HepG2 (cell line): ENCODE results near the gene ARHGAP15. TPM values are rescaled to one million over a fixed set of nuclear protein-coding genes. Genes with fewer than 3 reads are reported as not detected.

ENCODE experiments used
- ATAC-seq: fragments of 200-7000 bp; cut with Tn5 transposase; 3 replicates; pipeline ENCODE4 v1.9.1; 2020; ENCODE audit warnings: mild to moderate bottlenecking, moderate library complexity
- BruUV-seq: library from RNA; stranded (reverse); fragments of 400-500 nt; replicated peaks from 2 replicates; lab custom pipeline; 2021; lab: Mats Ljungman, UMichigan
- CTCF ChIA-PET: fragments of 300-600 bp; formaldehyde crosslinking; extraction: SDS; loops from one replicate; lab custom pipeline; 2021; ENCODE audit warnings: low total read pairs, inconsistent platforms, low intra/inter-chr PET ratio; lab: Yijun Ruan, JAX
- POLR2A ChIA-PET: fragments of 350-600 bp; sonication (Branson Sonifier 250); formaldehyde crosslinking; loops from one replicate; lab custom pipeline; 2020; ENCODE audit warnings: antibody characterized with exemption, inconsistent platforms; lab: Yijun Ruan, JAX
- DNase-seq: peaks from one replicate; pipeline ENCODE4 v3.0.0-alpha.2; 2015; ENCODE audit warnings: low spot score
- FAIRE-seq: peaks from 3 replicates; lab custom pipeline; 2011; peaks lifted over from hg19 to GRCh38; lab: Jason Lieb, UNC
- H2AFZ ChIP-seq: one replicate; pipeline ENCODE4 v1.6.1; 2011; ENCODE audit warnings: low read length, inconsistent platforms
- H3K27ac ChIP-seq: fragments of 300-600 bp; 3 replicates; pipeline ENCODE4 v1.8.0; 2011; ENCODE audit warnings: mixed run types, mild to moderate bottlenecking, mixed read lengths, low read length, inconsistent platforms; ENCODE audit not compliant: insufficient read depth; ENCODE audit errors: extremely low read length
- H3K27me3 ChIP-seq, 2 experiments: fragments of 200-600 bp in 1 of 2; 2 replicates in 1 of 2; 3 replicates in 1 of 2; pipeline versions ENCODE4 v1.6.0 to v1.8.0; 2011; ENCODE audit warnings: low read length in 2 of 2, mild to moderate bottlenecking in 2 of 2, moderate library complexity in 2 of 2, inconsistent platforms in 1 of 2; ENCODE audit not compliant: insufficient read depth in 2 of 2, control insufficient read depth in 1 of 2
- H3K36me3 ChIP-seq, 2 experiments: fragments of 200-600 bp in 1 of 2; replicated peaks in 1 of 2; 2 replicates in 1 of 2; 3 replicates in 1 of 2; pipeline versions ENCODE4 v1.5.1 to v1.8.0; 2011; ENCODE audit warnings: low read length in 2 of 2, inconsistent platforms in 1 of 2; ENCODE audit not compliant: insufficient read depth in 2 of 2, control insufficient read depth in 1 of 2
- H3K4me1 ChIP-seq: 2 replicates; pipeline ENCODE4 v1.5.1; 2012; ENCODE audit warnings: low read length, inconsistent platforms; ENCODE audit not compliant: insufficient read depth
- H3K4me2 ChIP-seq: 2 replicates; pipeline ENCODE4 v1.6.0; 2011; ENCODE audit warnings: low read depth, low read length, inconsistent platforms
- H3K4me3 ChIP-seq, 3 experiments: fragments of 200-600 bp in 1 of 3; sonication (generic), shearing (Covaris generic) in 1 of 3; replicated peaks in 1 of 3; 2 replicates each; pipeline ENCODE4 v1.5.1; 2011 to 2016; ENCODE audit warnings: low read length in 3 of 3, inconsistent platforms in 2 of 3, low read depth in 2 of 3, mild to moderate bottlenecking in 2 of 3, control low read depth in 1 of 3, mixed read lengths in 1 of 3; ENCODE audit not compliant: insufficient read depth in 1 of 3
- H3K79me2 ChIP-seq: one replicate; pipeline ENCODE4 v1.6.1; 2011; ENCODE audit warnings: low read length, inconsistent platforms; ENCODE audit not compliant: insufficient read depth
- H3K9ac ChIP-seq: 2 replicates; pipeline ENCODE4 v1.6.0; 2011; ENCODE audit warnings: mild to moderate bottlenecking, low read depth, low read length, inconsistent platforms; ENCODE audit not compliant: insufficient read depth
- H3K9me3 ChIP-seq: 2 replicates; pipeline ENCODE4 v1.5.1; 2012; ENCODE audit warnings: mild to moderate bottlenecking, low read length
- H4K20me1 ChIP-seq: 2 replicates; pipeline ENCODE4 v1.6.0; 2011; ENCODE audit warnings: inconsistent platforms, mild to moderate bottlenecking, low read length, moderate library complexity; ENCODE audit not compliant: insufficient read depth
- ARHGAP35 ChIP-seq: sonication (generic); formaldehyde crosslinking; IDR thresholded peaks from 2 replicates; pipeline ENCODE4 v1.9.0; 2022; ENCODE audit warnings: mild to moderate bottlenecking, inconsistent platforms, moderate library complexity, missing genetic modification reagents, borderline replicate concordance
- ELK4 ChIP-seq: sonication (generic); formaldehyde crosslinking; IDR thresholded peaks from 2 replicates; pipeline ENCODE4 v1.9.0; 2021; ENCODE audit warnings: missing genetic modification reagents, borderline replicate concordance
- HOXA9 ChIP-seq: sonication (generic); formaldehyde crosslinking; IDR thresholded peaks from 2 replicates; pipeline ENCODE4 v1.8.1; 2022; ENCODE audit warnings: missing genetic modification reagents, mild to moderate bottlenecking, moderate library complexity, borderline replicate concordance
- SRSF1 ChIP-seq: fragments of 200-400 bp; formaldehyde crosslinking; optimal IDR thresholded peaks from 2 replicates; pipeline ENCODE3; 2017; ENCODE audit warnings: mild to moderate bottlenecking, low read depth, low read length, moderate library complexity
- TCF7 ChIP-seq: sonication (generic); IDR thresholded peaks from 2 replicates; pipeline ENCODE4 v1.6.1; 2016; ENCODE audit warnings: antibody characterized with exemption, low read depth
- ZNF407 ChIP-seq: sonication (generic); formaldehyde crosslinking; IDR thresholded peaks from one replicate; pipeline ENCODE4 v1.5.1; 2020; ENCODE audit warnings: mild to moderate bottlenecking, missing genetic modification reagents; ENCODE audit errors: not compliant biosample characterization
- WGBS: methylation state at CpG from one replicate; pipeline ENCODE4 v1.1.6; 2017; ENCODE audit warnings: low lambda C conversion rate; 5-methylcytosine and 5-hydroxymethylcytosine counted together
- in situ Hi-C: cut with HindIII; loops from 2 replicates; pipeline ENCODE4 v1.10.0; 2017; ENCODE audit warnings: low pct_unique_long_range_greater_than_20kb; ENCODE audit not compliant: extremely low pct_ligation_motif_present
- intact Hi-C: fragments of 100-400 bp; cut with micrococcal nuclease; formaldehyde crosslinking; loops from one replicate; pipeline ENCODE4 v1.10.0; 2022; ENCODE audit not compliant: unreplicated experiment
- polyA plus RNA-seq, 8 experiments: library from polyadenylated mRNA; depleted of rRNA in 3 of 8; stranded (reverse) in 7 of 8; unstranded in 1 of 8; fragments of >200 nt; fragmentation: Illumina TruSeq in 4 of 8; extraction: Trizol in 4 of 8; gene quantifications; 2 replicates each; pipeline versions ENCODE4 v1.2.1 to v1.2.3, GENCODE V29; 2011 to 2016; ENCODE audit warnings: low read depth in 4 of 8, missing spikeins in 1 of 8, mixed read lengths in 1 of 8; ENCODE audit not compliant: insufficient read depth in 1 of 8
- total RNA-seq, 5 experiments: library from RNA; depleted of rRNA; stranded (reverse); fragments of >200 nt; fragmentation: Illumina TruSeq; extraction: Trizol; gene quantifications; 2 replicates each; pipeline ENCODE4 v1.2.3, GENCODE V29; 2016; ENCODE audit warnings: low read depth in 1 of 5

The ARHGAP15 gene
- total and polyA plus RNA-seq, 2 of the 13 experiments (the other 11 are each of a cell fraction or from before 2014, with no cell fraction given), result 0.04 TPM; not detected in 1

- Histone ChIP-seq H3K36me3 (no peaks in the 10 kb centered on the region), H3K4me3 (no peak overlapping the region), H2AFZ (no peak overlapping the region), H3K79me2 (no peaks in the 10 kb centered on the region), H3K27ac (no peak overlapping the region), H3K4me2 (no peak overlapping the region), H3K9ac (no peak overlapping the region), H3K27me3 (no peaks in the 10 kb centered on the region; a peak in 1 of 5 replicates), H3K4me1 (0 out of 2 replicates have a peak, but pooled peaks cover 7% of the 10 kb centered on the region), H3K9me3 (no peaks in the 10 kb centered on the region), H4K20me1 (no peaks in the 10 kb centered on the region)
- CTCF ChIA-PET, result no interaction called here
- no TSS peak for BruUV-seq
- FAIRE-seq, result no peak
- DNase-seq, result no peak
- in situ Hi-C loops, result no loop called here
- ATAC-seq, result no peak
- 0% methylated on average over 4 of the region's 4 CpGs for whole genome bisulfite sequencing
- POLR2A ChIA-PET, result no interaction called here
- intact Hi-C loops, result no loop called here
- TF ChIP-seq TCF7 (no peak), ZNF407 (CRISPR knock-in tag) (no peak), SRSF1 (no peak), ARHGAP35 (CRISPR knock-in tag) (no peak), ELK4 (no peak), HOXA9 (CRISPR knock-in tag) (no peak)
These were observed 205.6 kb downstream of the ARHGAP15 start for GRCh38 chr2:143334837-143335236.
